H1 (cell line): Measurements from ENCODE around the gene CKS1B. TPM values are rescaled to one million over a fixed set of nuclear protein-coding genes. Genes with fewer than 3 reads are reported as not detected.

Experiments
- CTCF ChIA-PET: fragments of 300-600 bp; sonication (Branson Sonifier 250); formaldehyde crosslinking; loops from one replicate; lab custom pipeline; 2021; ENCODE audit not compliant: partially characterized antibody; lab: Charles Lee
- POLR2A ChIA-PET: fragments of 300-600 bp; sonication (Branson Sonifier 250); formaldehyde crosslinking; loops from one replicate; lab custom pipeline; 2021; ENCODE audit warnings: inconsistent platforms; ENCODE audit not compliant: partially characterized antibody; lab: Charles Lee
- DNase-seq, 2 experiments: peaks; one replicate each; pipeline versions ENCODE4 v3.0.0 to v3.0.0-alpha.2; 2010 to 2022; ENCODE audit warnings: low spot score in 2 of 2, low read depth in 1 of 2, mixed read lengths in 1 of 2
- FAIRE-seq: peaks from 2 replicates; lab custom pipeline; 2011; peaks lifted over from hg19 to GRCh38; lab: Jason Lieb, UNC
- H2AFZ ChIP-seq: 2 replicates; pipeline ENCODE4 v1.8.1; 2012; ENCODE audit warnings: low read length, inconsistent platforms
- H2AK5ac ChIP-seq: 2 replicates; pipeline ENCODE4 v1.6.1; 2013; ENCODE audit warnings: low read depth, low read length
- H2BK120ac ChIP-seq: replicated peaks from 2 replicates; pipeline ENCODE3; 2013; ENCODE audit warnings: low read depth, low read length, inconsistent platforms
- H2BK12ac ChIP-seq: 2 replicates; pipeline ENCODE4 v1.6.1; 2013; ENCODE audit warnings: low read depth, low read length
- H2BK15ac ChIP-seq: 2 replicates; pipeline ENCODE4 v1.6.1; 2013; ENCODE audit warnings: low read length
- H2BK20ac ChIP-seq: 2 replicates; pipeline ENCODE4 v1.6.1; 2013; ENCODE audit warnings: low read length
- H2BK5ac ChIP-seq: 2 replicates; pipeline ENCODE4 v1.6.1; 2013; ENCODE audit warnings: low read depth, low read length
- H3K14ac ChIP-seq: 2 replicates; pipeline ENCODE4 v1.6.1; 2013; ENCODE audit warnings: inconsistent platforms; ENCODE audit not compliant: insufficient read length
- H3K18ac ChIP-seq: 2 replicates; pipeline ENCODE4 v1.6.1; 2013; ENCODE audit warnings: low read length; ENCODE audit errors: extremely low read depth
- H3K23ac ChIP-seq: 2 replicates; pipeline ENCODE4 v1.6.1; 2013; ENCODE audit warnings: inconsistent platforms; ENCODE audit not compliant: insufficient read length
- H3K23me2 ChIP-seq: 2 replicates; pipeline ENCODE4 v1.6.1; 2013; ENCODE audit warnings: low read depth, low read length
- H3K27ac ChIP-seq: 2 replicates; pipeline ENCODE4 v1.6.1; 2011; ENCODE audit warnings: low read depth, low read length, inconsistent platforms
- H3K27me3 ChIP-seq, 4 experiments: replicated peaks in 1 of 4; 1 replicate in 1 of 4; 2 replicates in 3 of 4; pipeline versions ENCODE4 v1.6.1 to v1.8.1; 2011 to 2013; ENCODE audit warnings: low read length in 3 of 4, mild to moderate bottlenecking in 3 of 4, inconsistent platforms in 2 of 4, mixed read lengths in 2 of 4, moderate library complexity in 1 of 4; ENCODE audit not compliant: control insufficient read depth in 3 of 4, insufficient read depth in 3 of 4; ENCODE audit errors: extremely low read depth in 1 of 4
- H3K36me3 ChIP-seq, 4 experiments: 2 replicates each; pipeline versions ENCODE4 v1.6.1 to v1.8.1; 2011 to 2013; ENCODE audit warnings: mild to moderate bottlenecking in 4 of 4, low read length in 3 of 4, moderate library complexity in 2 of 4, control low read depth in 1 of 4, inconsistent platforms in 1 of 4; ENCODE audit not compliant: insufficient read depth in 4 of 4, control insufficient read depth in 2 of 4
- H3K4ac ChIP-seq: replicated peaks from 2 replicates; pipeline ENCODE3; 2013; ENCODE audit warnings: low read length, low read depth, mixed read lengths, inconsistent platforms; ENCODE audit not compliant: insufficient read length
- H3K4me1 ChIP-seq, 4 experiments: replicated peaks in 1 of 4; 1 replicate in 1 of 4; 2 replicates in 3 of 4; pipeline versions ENCODE4 v1.6.1 to v1.8.1; 2011 to 2013; ENCODE audit warnings: low read length in 3 of 4, inconsistent platforms in 2 of 4, mixed read lengths in 1 of 4; ENCODE audit not compliant: insufficient read depth in 4 of 4, control insufficient read depth in 3 of 4
- H3K4me2 ChIP-seq, 2 experiments: 2 replicates each; pipeline versions ENCODE4 v1.6.1 to v1.8.1; 2011 to 2013; ENCODE audit warnings: low read depth in 2 of 2, low read length in 2 of 2, control low read depth in 1 of 2, inconsistent platforms in 1 of 2, mild to moderate bottlenecking in 1 of 2; ENCODE audit not compliant: insufficient read depth in 1 of 2
- H3K4me3 ChIP-seq, 4 experiments: fragments of 200-600, 300-600 bp in 1 of 4; sonication (generic), shearing (Covaris generic), sonication (Bioruptor Twin) in 1 of 4; 2 replicates each; pipeline versions ENCODE4 v1.5.1 to v1.8.1; 2011 to 2016; ENCODE audit warnings: low read length in 4 of 4, low read depth in 3 of 4, control low read depth in 2 of 4, inconsistent platforms in 2 of 4, mild to moderate bottlenecking in 2 of 4, mixed read lengths in 1 of 4, moderate library complexity in 1 of 4; ENCODE audit not compliant: insufficient read depth in 2 of 4; ENCODE audit errors: extremely low read depth in 1 of 4
- H3K56ac ChIP-seq: replicated peaks from 2 replicates; pipeline ENCODE3; 2013; ENCODE audit warnings: low read depth, mild to moderate bottlenecking, mixed read lengths, low read length, inconsistent platforms; ENCODE audit not compliant: insufficient read length
- H3K79me1 ChIP-seq: 2 replicates; pipeline ENCODE4 v1.6.1; 2013; ENCODE audit warnings: low read depth, low read length, control low read depth
- H3K79me2 ChIP-seq, 2 experiments: 2 replicates each; pipeline versions ENCODE4 v1.6.1 to v1.8.1; 2012 to 2013; ENCODE audit warnings: low read length in 2 of 2, mild to moderate bottlenecking in 2 of 2, inconsistent platforms in 1 of 2; ENCODE audit not compliant: insufficient read depth in 2 of 2, control insufficient read depth in 1 of 2
- H3K9ac ChIP-seq, 4 experiments: replicated peaks in 1 of 4; 1 replicate in 1 of 4; 2 replicates in 3 of 4; pipeline versions ENCODE4 v1.6.1 to v1.8.1; 2011 to 2013; ENCODE audit warnings: low read depth in 3 of 4, low read length in 3 of 4, control low read depth in 2 of 4, mild to moderate bottlenecking in 2 of 4, moderate library complexity in 2 of 4, inconsistent platforms in 1 of 4; ENCODE audit errors: extremely low read depth in 1 of 4
- H3K9me3 ChIP-seq, 2 experiments: 2 replicates each; pipeline versions ENCODE4 v1.6.1 to v1.8.1; 2012 to 2013; ENCODE audit warnings: mild to moderate bottlenecking in 2 of 2, moderate library complexity in 2 of 2, control low read depth in 1 of 2, inconsistent platforms in 1 of 2, low read depth in 1 of 2, low read length in 1 of 2, mixed read lengths in 1 of 2; ENCODE audit not compliant: insufficient read depth in 2 of 2
- H4K20me1 ChIP-seq, 2 experiments: replicated peaks in 1 of 2; 2 replicates each; pipeline versions ENCODE3 to v1.8.1; 2011 to 2013; ENCODE audit warnings: inconsistent platforms in 2 of 2, low read length in 2 of 2, mild to moderate bottlenecking in 1 of 2; ENCODE audit not compliant: insufficient read depth in 2 of 2, control insufficient read depth in 1 of 2
- H4K5ac ChIP-seq: 2 replicates; pipeline ENCODE4 v1.6.1; 2013; ENCODE audit warnings: low read length, low read depth, mixed read lengths, inconsistent platforms; ENCODE audit not compliant: insufficient read length
- H4K8ac ChIP-seq: 2 replicates; pipeline ENCODE4 v1.8.0; 2013; ENCODE audit warnings: mild to moderate bottlenecking, moderate library complexity, low read length, inconsistent platforms; ENCODE audit not compliant: insufficient read depth; ENCODE audit errors: extremely low read depth
- H4K91ac ChIP-seq: replicated peaks from 2 replicates; pipeline ENCODE3; 2013; ENCODE audit warnings: low read length, mixed read lengths, inconsistent platforms; ENCODE audit not compliant: insufficient read length
- CTCF ChIP-seq, 3 experiments: IDR thresholded peaks; 1 replicate in 2 of 3; 2 replicates in 1 of 3; pipeline versions ENCODE4 v1.5.1 to v1.6.1; 2011; ENCODE audit warnings: low read length in 3 of 3, mild to moderate bottlenecking in 3 of 3, inconsistent platforms in 2 of 3, low read depth in 1 of 3, moderate library complexity in 1 of 3; ENCODE audit not compliant: insufficient read depth in 1 of 3; ENCODE audit errors: control extremely low read depth in 1 of 3
- KDM4A ChIP-seq: IDR thresholded peaks from one replicate; pipeline ENCODE4 v1.7.1; 2012; ENCODE audit warnings: low read depth, mild to moderate bottlenecking, moderate library complexity, low read length, inconsistent platforms; ENCODE audit not compliant: severe bottlenecking
- RAD21 ChIP-seq, 2 experiments: IDR thresholded peaks in 1 of 2; conservative IDR thresholded peaks in 1 of 2; 2 replicates each; pipeline ENCODE4 v1.6.1; 2011; ENCODE audit warnings: low read depth in 2 of 2, low read length in 2 of 2, improper control_type of control experiment in 1 of 2, inconsistent platforms in 1 of 2, mild to moderate bottlenecking in 1 of 2, moderate library complexity in 1 of 2
- RNF2 ChIP-seq: fragments of 200-900, 300-1000 bp; sonication (generic); IDR thresholded peaks from 2 replicates; pipeline ENCODE4 v1.7.1; 2016; ENCODE audit warnings: borderline replicate concordance, low read depth, mild to moderate bottlenecking, antibody characterized with exemption, low read length; ENCODE audit not compliant: poor library complexity, severe bottlenecking; ENCODE audit errors: missing control alignments
- SP4 ChIP-seq: IDR thresholded peaks from 2 replicates; pipeline ENCODE4 v1.6.1; 2012; ENCODE audit warnings: low read length, inconsistent platforms
- TCF12 ChIP-seq: IDR thresholded peaks from 2 replicates; pipeline ENCODE4 v1.6.1; 2011; ENCODE audit warnings: low read depth, mild to moderate bottlenecking, low read length
- WGBS, 2 experiments: shearing (Covaris generic) in 1 of 2; methylation state at CpG; one replicate each; pipeline versions ENCODE4 v1.1.6 to v1.1.7; 2013 to 2015; ENCODE audit warnings: low lambda C conversion rate in 2 of 2, mixed read lengths in 2 of 2, inconsistent platforms in 1 of 2, low coverage in 1 of 2, missing lambda C conversion rate in 1 of 2; ENCODE audit not compliant: insufficient replicate concordance in 2 of 2, insufficient coverage in 1 of 2, insufficient read length in 1 of 2; ENCODE audit errors: extremely low coverage in 1 of 2, missing lambda C conversion rate in 1 of 2; 5-methylcytosine and 5-hydroxymethylcytosine counted together
- polyA plus RNA-seq, 7 experiments: library from polyadenylated mRNA; depleted of rRNA in 3 of 7; stranded (reverse) in 5 of 7; unstranded in 2 of 7; fragments of >200 nt in 5 of 7; fragments of 200-250 nt in 2 of 7; gene quantifications; 1 replicate in 5 of 7; 2 replicates in 1 of 7; 4 replicates in 1 of 7; pipeline versions ENCODE4 v1.2.1 to v1.2.3, GENCODE V29; 2011 to 2013; ENCODE audit warnings: missing spikeins in 2 of 7, mixed read lengths in 2 of 7
- total RNA-seq: library from RNA; stranded (reverse); fragmentation: NEBNext Ultra II Directional; extraction: Animal tissue kit (Norgen Biotek cat#: 25700); gene quantifications from 2 replicates; pipeline ENCODE4 v1.2.1, GENCODE V29; 2021

Gene CKS1B
- total and polyA plus RNA-seq, 2 of the 8 experiments (the other 6 are each of a cell fraction or from before 2014, with no cell fraction given) = 294 to 1,025 TPM

- Histone ChIP-seq H3K27me3 (no peaks in the 10 kb centered on the region), H3K36me3 (no peaks in the 10 kb centered on the region), H3K4me2 (peak overlapping the region in 1 of 2 experiments; percentile 79; a peak in 1 of 4 replicates), H3K4me3 (peak overlapping the region in 1 of 4 experiments; percentile 68; a peak in 1 of 8 replicates), H3K23me2 (peaks cover 15% of the 10 kb centered on the region; the same call in 1 of the 2 replicates), H2BK120ac (no peak overlapping the region), H3K14ac (no peak overlapping the region), H3K79me2 (peaks cover 0 to 6% of the 10 kb centered on the region in 2 experiments; a peak in 2 of 4 replicates), H2BK20ac (no peak overlapping the region), H4K91ac (no peak overlapping the region), H2BK15ac (no peak overlapping the region), H3K27ac (no peak overlapping the region), H2BK12ac (peak overlapping the region; percentile 84; the same call in 1 of the 2 replicates), H4K20me1 (no peaks in the 10 kb centered on the region), H3K56ac (no peak overlapping the region), H4K5ac (no peak overlapping the region), H2AFZ (no peak overlapping the region), H4K8ac (no peak overlapping the region), H2AK5ac (no peak overlapping the region), H3K18ac (no peak overlapping the region), H3K4me1 (peaks cover 0 to 6% (median under 1%) of the 10 kb centered on the region in 4 experiments; a peak in 3 of 7 replicates), H3K4ac (no peak overlapping the region), H3K9ac (no peak overlapping the region), H3K79me1 (no peaks in the 10 kb centered on the region), H3K23ac (no peak overlapping the region), H3K9me3 (no peaks in the 10 kb centered on the region), H2BK5ac (no peak overlapping the region)
- DNase-seq (no peak), FAIRE-seq (no peak)
- CTCF ChIA-PET = interaction anchor here (0.7 to 14.0 kb wide), 15 partner anchors 16 to 113 kb away, joined by 3 to 334 read pairs (median 10); partner anchors contain the start of genes ADAM15, CKS1B, EFNA4 and FLAD1
- WGBS, 2 experiments = 92% methylated on average over 12 of the region's 16 CpGs; no CpG with 5 or more reads in 1 of the 2 experiments
- POLR2A ChIA-PET = interaction anchor here (0.7 to 42.8 kb wide), 4 partner anchors 9 to 204 kb away, joined by 3 to 702 read pairs (median 334); partner anchors contain the start of genes CKS1B, FLAD1, PBXIP1 and PYGO2
- TF ChIP-seq CTCF (IDR thresholded peaks at IDR 0.05; ENCODE audit: control extremely low read depth in 1 of 3, insufficient read depth in 1 of 3, low read depth in 1 of 3, low read length in 3 of 3) = peak in 2 of 3 experiments; percentile 32 to 44; a peak in 3 of 4 replicates
- TF ChIP-seq SP4 = no peak
- TF ChIP-seq KDM4A = no peak
- TF ChIP-seq RNF2 = no peak
- TF ChIP-seq RAD21 (IDR thresholded peaks at IDR 0.05 in 1 of 2, conservative IDR thresholded peaks at IDR 0.05 in 1 of 2; ENCODE audit: low read depth in 2 of 2, low read length in 2 of 2) = peak; percentile 19 to 37; a peak in 3 of 4 replicates
- TF ChIP-seq TCF12 = no peak
These were observed 23.8 kb downstream of the CKS1B start for GRCh38 chr1:154998201-154998780.
